HEK293 (cell line): ENCODE data around the gene PAEP.

ENCODE experiments used
- CTCF ChIP-seq: fragments of 450-650 bp; formaldehyde crosslinking; IDR thresholded peaks from 2 replicates; pipeline ENCODE4 v1.5.1; 2016; ENCODE audit warnings: missing biosample characterization, missing genetic modification characterization
- ZBTB1 ChIP-seq: fragments of 450-650 bp; formaldehyde crosslinking; IDR thresholded peaks from 2 replicates; pipeline ENCODE4 v1.5.1; 2016; ENCODE audit warnings: missing biosample characterization, missing genetic modification characterization
- ZBTB17 ChIP-seq: fragments of 450-650 bp; formaldehyde crosslinking; IDR thresholded peaks from 2 replicates; pipeline ENCODE4 v1.5.1; 2016; ENCODE audit warnings: missing biosample characterization, missing genetic modification characterization
- ZFP41 ChIP-seq: fragments of 450-650 bp; formaldehyde crosslinking; IDR thresholded peaks from 2 replicates; pipeline ENCODE4 v1.5.1; 2016; ENCODE audit warnings: missing biosample characterization, missing genetic modification characterization, borderline replicate concordance
- ZNF274 ChIP-seq, 2 experiments: fragments of 200-500 bp in 1 of 2; fragments of 450-650 bp in 1 of 2; sonication (Bioruptor generic) in 1 of 2; formaldehyde crosslinking in 1 of 2; IDR thresholded peaks; 2 replicates each; pipeline versions ENCODE4 v1.5.1 to v1.6.1; 2014 to 2016; ENCODE audit warnings: borderline replicate concordance in 1 of 2, inconsistent platforms in 1 of 2, low read length in 1 of 2, missing biosample characterization in 1 of 2, missing genetic modification characterization in 1 of 2
- ZNF302 ChIP-seq: fragments of 450-650 bp; formaldehyde crosslinking; IDR thresholded peaks from 2 replicates; pipeline ENCODE4 v1.5.1; 2016; ENCODE audit warnings: missing biosample characterization, missing genetic modification characterization, low read depth
- ZNF426 ChIP-seq: fragments of 450-650 bp; formaldehyde crosslinking; IDR thresholded peaks from 2 replicates; pipeline ENCODE4 v1.5.1; 2017; ENCODE audit warnings: missing biosample characterization, missing genetic modification characterization, mild to moderate bottlenecking, inconsistent platforms, moderate library complexity
- ZNF639 ChIP-seq: fragments of 450-650 bp; formaldehyde crosslinking; IDR thresholded peaks from 2 replicates; pipeline ENCODE4 v1.5.1; 2016; ENCODE audit warnings: missing biosample characterization, missing genetic modification characterization
- ZNF654 ChIP-seq: fragments of 450-650 bp; formaldehyde crosslinking; IDR thresholded peaks from 2 replicates; pipeline ENCODE4 v1.5.1; 2016; ENCODE audit warnings: low read depth, missing biosample characterization, missing genetic modification characterization
- ZNF777 ChIP-seq: fragments of 450-650 bp; formaldehyde crosslinking; IDR thresholded peaks from 2 replicates; pipeline ENCODE4 v1.5.1; 2017; ENCODE audit warnings: missing biosample characterization, missing genetic modification characterization, borderline replicate concordance
- ZNF792 ChIP-seq: fragments of 450-650 bp; formaldehyde crosslinking; IDR thresholded peaks from 2 replicates; pipeline ENCODE4 v1.5.1; 2016; ENCODE audit warnings: missing biosample characterization, missing genetic modification characterization
- TF ChIP-seq, protein P1 (sequence below): fragments of 450-650 bp; formaldehyde crosslinking; IDR thresholded peaks from 2 replicates; pipeline ENCODE4 v1.5.1; 2016; ENCODE audit warnings: missing biosample characterization, missing genetic modification characterization

- TF ChIP-seq CTCF (tag by site-specific recombination), result no peak
- TF ChIP-seq ZNF777, result no peak
- no peak for TF ChIP-seq ZNF274 (IDR thresholded peaks at IDR 0.05; ENCODE audit: low read length)
- TF ChIP-seq ZNF274 (tag by site-specific recombination; IDR thresholded peaks at IDR 0.05; ENCODE audit: borderline replicate concordance), result no peak
- no peak for TF ChIP-seq ZNF639 (tag by site-specific recombination)
- no peak for TF ChIP-seq ZNF654 (tag by site-specific recombination)
- TF ChIP-seq ZNF426 (tag by site-specific recombination), result no peak
- TF ChIP-seq ZNF302, result no peak
- no peak for TF ChIP-seq ZBTB17 (tag by site-specific recombination)
- no peak for TF ChIP-seq ZBTB1
- no peak for TF ChIP-seq ZNF792 (tag by site-specific recombination)
- TF ChIP-seq, protein P1, sequence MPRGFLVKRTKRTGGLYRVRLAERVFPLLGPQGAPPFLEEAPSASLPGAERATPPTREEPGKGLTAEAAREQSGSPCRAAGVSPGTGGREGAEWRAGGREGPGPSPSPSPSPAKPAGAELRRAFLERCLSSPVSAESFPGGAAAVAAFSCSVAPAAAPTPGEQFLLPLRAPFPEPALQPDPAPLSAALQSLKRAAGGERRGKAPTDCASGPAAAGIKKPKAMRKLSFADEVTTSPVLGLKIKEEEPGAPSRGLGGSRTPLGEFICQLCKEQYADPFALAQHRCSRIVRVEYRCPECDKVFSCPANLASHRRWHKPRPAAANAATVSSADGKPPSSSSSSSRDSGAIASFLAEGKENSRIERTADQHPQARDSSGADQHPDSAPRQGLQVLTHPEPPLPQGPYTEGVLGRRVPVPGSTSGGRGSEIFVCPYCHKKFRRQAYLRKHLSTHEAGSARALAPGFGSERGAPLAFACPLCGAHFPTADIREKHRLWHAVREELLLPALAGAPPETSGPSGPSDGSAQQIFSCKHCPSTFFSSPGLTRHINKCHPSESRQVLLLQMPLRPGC (tag by site-specific recombination), result no peak
- no peak for TF ChIP-seq ZFP41 (tag by site-specific recombination)
Observed at GRCh38 chr9:135551031-135551430, 10.5 kb upstream of the PAEP start.
